GM19468 (cell line): ENCODE measurements around the gene DNAJC28.

Experiments
- ATAC-seq: cut with Tn5 transposase; IDR thresholded peaks from one replicate; pipeline ENCODE4 v1.9.1; 2021; ENCODE audit warnings: mild to moderate bottlenecking, moderate library complexity, moderate number of reproducible peaks; ENCODE audit not compliant: unreplicated experiment; ENCODE audit errors: extremely low read depth

Gene DNAJC28

DNA sequence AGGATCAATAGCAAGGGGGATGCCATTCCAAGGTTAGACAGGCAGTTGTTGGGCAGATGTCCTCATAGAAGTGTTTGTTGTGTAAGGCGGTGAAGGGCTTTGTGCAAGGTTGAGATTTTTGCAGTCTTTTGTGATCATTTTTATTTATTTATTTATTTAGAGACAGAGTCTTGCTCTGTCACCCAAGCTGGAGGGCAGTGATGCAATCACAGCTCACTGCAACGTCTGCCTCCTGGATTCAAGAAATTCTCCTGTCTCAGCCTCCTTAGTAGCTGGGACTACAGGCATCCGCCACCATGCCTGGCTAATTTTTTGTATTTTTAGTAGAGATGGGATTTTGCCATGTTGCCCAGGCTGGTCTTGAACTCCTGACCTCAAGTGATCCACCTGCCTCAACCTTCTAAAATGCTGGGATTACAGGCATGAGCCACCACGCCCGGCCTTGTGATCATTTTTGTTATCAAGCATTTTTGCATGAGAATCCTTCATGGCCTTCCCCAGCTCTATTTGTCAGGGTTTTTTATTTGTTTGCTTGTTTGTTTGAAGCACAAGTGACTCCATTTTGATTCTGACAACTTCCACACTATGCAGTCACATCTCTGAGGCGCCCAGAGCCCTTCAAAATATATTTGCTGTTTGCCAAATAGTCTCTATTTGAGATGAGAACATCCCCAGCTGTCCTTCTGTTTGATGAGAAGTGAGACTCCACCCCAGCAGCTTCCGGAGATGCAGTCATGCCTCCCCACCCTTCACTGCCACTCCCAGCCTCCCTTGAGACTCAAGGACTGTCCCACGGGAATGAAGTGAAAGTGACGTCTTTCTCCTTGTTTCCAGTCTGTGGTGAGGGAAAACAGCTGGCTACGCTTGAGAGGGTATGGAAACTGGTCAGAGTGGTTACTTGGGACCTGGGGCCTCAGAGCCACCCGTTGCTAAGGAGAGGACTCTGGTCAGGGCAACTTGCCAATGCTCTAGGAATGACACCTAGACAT lies 49.7 kb downstream of the DNAJC28 start:
- no peak for ATAC-seq
